Measurements from ENCODE around the gene TENM3.

Gene TENM3

GRCh38 chr4:182662551-182662950 lies 419.3 kb downstream of the TENM3 start:
- no peak overlapping the region for H3K4me3 ChIP-seq (ENCODE audit: control insufficient read depth, low read depth, low read length)
- no peak for TF ChIP-seq CTCF (IDR thresholded peaks at IDR 0.05; ENCODE audit: control insufficient read depth, insufficient read depth, low read depth, low read length, missing control alignments)
- no peak for DNase-seq (ENCODE audit: low read depth)

DNA sequence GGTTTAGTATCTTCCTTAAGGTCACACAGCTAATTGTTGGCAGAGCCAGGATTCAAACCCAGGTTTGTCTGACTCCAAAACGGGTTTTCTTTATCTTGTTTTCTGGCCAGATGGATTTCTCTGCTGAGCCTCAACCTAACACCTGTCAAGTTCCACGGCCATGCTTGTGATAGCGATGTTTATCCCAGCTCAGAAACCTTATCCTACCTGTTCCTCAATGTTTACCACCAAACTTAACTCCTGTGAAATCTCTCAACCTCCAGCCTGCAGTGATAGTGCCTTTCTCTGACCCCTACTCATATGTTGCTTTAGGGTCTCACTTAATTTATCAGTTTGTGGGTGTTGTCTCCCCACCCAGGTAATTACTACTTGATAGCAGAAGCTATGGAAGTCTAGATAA lies 428.0 kb downstream of the TENM3 start:
- no peak for DNase-seq (ENCODE audit: low read depth)
- H3K4me3 ChIP-seq (ENCODE audit: control insufficient read depth, low read depth, low read length) = no peak overlapping the region
- no peak for TF ChIP-seq CTCF (IDR thresholded peaks at IDR 0.05; ENCODE audit: control insufficient read depth, insufficient read depth, low read depth, low read length, missing control alignments)

DNA sequence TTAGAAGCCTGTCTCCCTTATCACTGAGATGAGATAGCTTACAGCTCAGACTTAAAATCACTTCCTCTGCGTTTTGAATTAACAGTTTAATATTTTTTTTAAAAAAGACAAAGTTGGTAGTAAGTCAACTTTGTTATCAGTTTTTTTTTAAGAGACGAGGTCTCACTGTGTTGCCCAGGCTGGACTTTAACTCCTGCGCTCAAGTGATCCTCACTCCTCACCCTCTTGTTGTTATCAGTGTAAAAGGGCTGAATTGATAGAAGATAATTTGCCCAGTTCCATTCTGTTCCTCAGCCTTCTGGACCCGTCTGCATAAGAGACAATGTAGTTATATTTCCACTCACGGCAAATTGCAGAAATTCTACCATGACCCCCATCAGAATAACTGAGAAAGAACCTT lies 428.5 kb downstream of the TENM3 start:
- no peak overlapping the region for H3K4me3 ChIP-seq (ENCODE audit: control insufficient read depth, low read depth, low read length)
- no peak for TF ChIP-seq CTCF (IDR thresholded peaks at IDR 0.05; ENCODE audit: control insufficient read depth, insufficient read depth, low read depth, low read length, missing control alignments)
- DNase-seq (ENCODE audit: low read depth) = no peak

- no peak overlapping the region for H3K4me3 ChIP-seq (ENCODE audit: control insufficient read depth, low read depth, low read length)
- DNase-seq (ENCODE audit: low read depth) = no peak
- no peak for TF ChIP-seq CTCF (IDR thresholded peaks at IDR 0.05; ENCODE audit: control insufficient read depth, insufficient read depth, low read depth, low read length, missing control alignments)
Measured at GRCh38 chr4:182678590-182678989, 435.4 kb downstream of the TENM3 start.

DNA sequence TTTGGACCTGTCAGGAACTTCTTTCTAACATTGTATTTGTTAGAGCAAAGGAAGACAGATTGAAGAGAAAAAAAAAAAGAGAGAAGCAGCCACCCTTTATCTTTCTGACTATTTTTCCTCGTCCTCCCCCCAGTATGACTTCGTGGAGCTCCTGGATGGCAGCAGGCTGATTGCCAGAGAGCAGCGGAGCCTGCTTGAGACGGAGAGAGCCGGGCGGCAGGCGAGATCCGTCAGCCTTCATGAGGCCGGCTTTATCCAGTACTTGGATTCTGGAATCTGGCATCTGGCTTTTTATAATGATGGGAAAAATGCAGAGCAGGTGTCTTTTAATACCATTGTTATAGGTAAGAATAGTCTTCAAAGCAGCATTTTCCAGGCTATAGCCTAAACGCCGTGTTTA lies 436.3 kb downstream of the TENM3 start:
- TF ChIP-seq CTCF (IDR thresholded peaks at IDR 0.05; ENCODE audit: control insufficient read depth, insufficient read depth, low read depth, low read length, missing control alignments) = no peak
- no peak for DNase-seq (ENCODE audit: low read depth)
- no peak overlapping the region for H3K4me3 ChIP-seq (ENCODE audit: control insufficient read depth, low read depth, low read length)

- no peak overlapping the region for H3K4me3 ChIP-seq (ENCODE audit: control insufficient read depth, low read depth, low read length)
- no peak for DNase-seq (ENCODE audit: low read depth)
- TF ChIP-seq CTCF (IDR thresholded peaks at IDR 0.05; ENCODE audit: control insufficient read depth, insufficient read depth, low read depth, low read length, missing control alignments) = no peak
Measured at GRCh38 chr4:182680234-182680653, 437.0 kb downstream of the TENM3 start.

DNA sequence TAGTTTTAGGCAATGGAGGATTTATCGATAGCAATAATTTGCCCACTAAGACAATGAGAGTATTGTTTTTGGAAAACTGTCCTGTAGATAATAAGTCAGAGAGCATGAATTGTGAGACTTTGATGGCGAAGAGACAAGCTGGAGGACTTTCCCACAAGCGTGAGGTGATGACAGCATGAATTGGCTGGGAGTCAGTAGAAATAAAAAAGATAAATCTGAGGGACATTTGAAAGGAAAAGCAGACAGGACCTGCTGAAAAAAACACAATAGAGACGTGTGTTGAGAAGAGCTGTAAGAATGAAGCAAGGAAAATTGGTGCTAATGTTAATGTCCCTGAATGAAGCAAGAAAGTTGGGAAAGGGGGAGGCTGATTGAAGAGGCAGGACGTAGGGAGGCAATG lies 440.5 kb downstream of the TENM3 start:
- H3K4me3 ChIP-seq (ENCODE audit: control insufficient read depth, low read depth, low read length) = no peak overlapping the region
- no peak for DNase-seq (ENCODE audit: low read depth)
- TF ChIP-seq CTCF (IDR thresholded peaks at IDR 0.05; ENCODE audit: control insufficient read depth, insufficient read depth, low read depth, low read length, missing control alignments) = no peak
